ENCODE results near the gene BARX2. TPM values are rescaled to one million over a fixed set of nuclear protein-coding genes. Genes with fewer than 3 reads are reported as not detected.
A peak's percentile ranks its signal among the peaks of the same experiment; 100 is the strongest.

Gene BARX2
- total RNA-seq, 8 experiments from 2014 or later, result 0.09 to 0.71 (median 0.40) TPM; not detected in 2

GRCh38 chr11:129359748-129360147 is 15.9 kb upstream of the BARX2 start:
- no peak for ATAC-seq (replicated peaks in 6 of 8)
- in situ Hi-C loops (cut with MboI; ENCODE audit: low pct_unique_long_range_greater_than_20kb in 2 of 9, low sequenced_read_pairs in 9 of 9, unreplicated experiment in 9 of 9), result loop anchor here in 7 of 9 experiments (10.0 to 25.0 kb wide), 3 partner anchors 378 to 395 kb away; no protein-coding TSS in a partner anchor
- no peak overlapping the region for H3K4me3 ChIP-seq
- H3K27ac ChIP-seq, result no peak overlapping the region
- no peaks in the 10 kb centered on the region for H3K4me1 ChIP-seq (replicated peaks in 1 of 2)
- WGBS, 10 experiments, result 0 to 78% (median 35%) methylated on average over 1 to 2 of the region's 2 CpGs

- Histone ChIP-seq H3K4me3 (no peak overlapping the region), H3K27ac (no peak overlapping the region), H3K4me1 (replicated peaks in 1 of 2) (no peaks in the 10 kb centered on the region)
- in situ Hi-C loops (cut with MboI; ENCODE audit: low pct_unique_long_range_greater_than_20kb in 2 of 9, low sequenced_read_pairs in 9 of 9, unreplicated experiment in 9 of 9), result loop anchor here in 7 of 9 experiments (10.0 to 25.0 kb wide), 3 partner anchors 373 to 391 kb away; no protein-coding TSS in a partner anchor
- ATAC-seq (replicated peaks in 6 of 8), result peak; percentile 99 to 100 (median 100)
- 0 to 19% (median 5%) methylated on average over 1 to 10 of the region's 19 CpGs; no CpG with 5 or more reads in 2 of the 10 experiments for WGBS, 10 experiments
These were observed 11.4 kb upstream of the BARX2 start for GRCh38 chr11:129364143-129364654.

GRCh38 chr11:129365816-129366215 is 9.8 kb upstream of the BARX2 start:
- H3K4me3 ChIP-seq, result no peak overlapping the region
- in situ Hi-C loops (cut with MboI; ENCODE audit: low pct_unique_long_range_greater_than_20kb in 2 of 9, low sequenced_read_pairs in 9 of 9, unreplicated experiment in 9 of 9), result loop anchor here in 7 of 9 experiments (10.0 to 25.0 kb wide), 3 partner anchors 371 to 389 kb away; no protein-coding TSS in a partner anchor
- WGBS, 10 experiments, result 0 to 83% (median 0%) methylated on average over 1 of the region's 1 CpG; no CpG with 5 or more reads in 3 of the 10 experiments
- H3K27ac ChIP-seq, result no peak overlapping the region
- H3K4me1 ChIP-seq (replicated peaks in 1 of 2), result no peaks in the 10 kb centered on the region
- ATAC-seq (replicated peaks in 6 of 8), result no peak

- Histone ChIP-seq H3K4me1 (replicated peaks in 1 of 2) (no peaks in the 10 kb centered on the region), H3K27ac (no peak overlapping the region), H3K4me3 (no peak overlapping the region)
- 26 to 96% (median 72%) methylated on average over 1 to 13 of the region's 13 CpGs for WGBS, 10 experiments
- ATAC-seq (replicated peaks in 6 of 8), result no peak
- in situ Hi-C loops (cut with MboI; ENCODE audit: low pct_unique_long_range_greater_than_20kb in 2 of 9, low sequenced_read_pairs in 9 of 9, unreplicated experiment in 9 of 9), result loop anchor here in 7 of 9 experiments (10.0 to 25.0 kb wide), 3 partner anchors 370 to 388 kb away; no protein-coding TSS in a partner anchor
These were observed 8.7 kb upstream of the BARX2 start for GRCh38 chr11:129366737-129367597.

GRCh38 chr11:129368889-129369672 is 6.6 kb upstream of the BARX2 start:
- Histone ChIP-seq H3K27ac (no peak overlapping the region), H3K4me3 (no peak overlapping the region), H3K4me1 (replicated peaks in 1 of 2) (peaks cover 0 to 10% of the 10 kb centered on the region in 2 donors)
- WGBS, 10 experiments, result 14 to 63% (median 30%) methylated on average over 1 to 4 of the region's 4 CpGs; no CpG with 5 or more reads in 1 of the 10 experiments
- in situ Hi-C loops (cut with MboI; ENCODE audit: low pct_unique_long_range_greater_than_20kb in 2 of 9, low sequenced_read_pairs in 9 of 9, unreplicated experiment in 9 of 9), result loop anchor here in 7 of 9 experiments (10.0 to 25.0 kb wide), 3 partner anchors 368 to 386 kb away; no protein-coding TSS in a partner anchor
- no peak for ATAC-seq (replicated peaks in 6 of 8)

GRCh38 chr11:129370715-129371114 is 4.9 kb upstream of the BARX2 start:
- no peak for ATAC-seq (replicated peaks in 6 of 8)
- in situ Hi-C loops (cut with MboI; ENCODE audit: low pct_unique_long_range_greater_than_20kb in 2 of 9, low sequenced_read_pairs in 9 of 9, unreplicated experiment in 9 of 9), result loop anchor here in 6 of 9 experiments (10.0 to 25.0 kb wide), 2 partner anchors 367 to 374 kb away; no protein-coding TSS in a partner anchor
- H3K4me3 ChIP-seq, result no peak overlapping the region
- 39 to 95% (median 67%) methylated on average over 1 to 3 of the region's 3 CpGs; no CpG with 5 or more reads in 1 of the 10 experiments for WGBS, 10 experiments
- H3K27ac ChIP-seq, result no peak overlapping the region
- H3K4me1 ChIP-seq (replicated peaks in 1 of 2), result peaks cover 3 to 10% of the 10 kb centered on the region in 2 donors

- WGBS, 10 experiments, result 2 to 17% (median 3%) methylated on average over 10 to 30 of the region's 77 CpGs; no CpG with 5 or more reads in 2 of the 10 experiments
- Histone ChIP-seq H3K4me1 (replicated peaks in 1 of 2) (peaks cover 3 to 12% of the 10 kb centered on the region in 2 donors), H3K4me3 (peak overlapping the region in 2 of 5 donors; percentile 6 to 15), H3K27ac (no peak overlapping the region)
- in situ Hi-C loops (cut with MboI; ENCODE audit: low pct_unique_long_range_greater_than_20kb in 2 of 9, low sequenced_read_pairs in 9 of 9, unreplicated experiment in 9 of 9), result loop anchor here in 6 of 9 experiments (10.0 to 25.0 kb wide), 2 partner anchors 364 to 372 kb away; no protein-coding TSS in a partner anchor
- peak in 1 of 8 experiments; percentile 6 for ATAC-seq (replicated peaks in 6 of 8)
These were observed 2.8 kb upstream of the BARX2 start for GRCh38 chr11:129372609-129373488.

GRCh38 chr11:129373489-129373953 is 2.1 kb upstream of the BARX2 start:
- in situ Hi-C loops (cut with MboI; ENCODE audit: low pct_unique_long_range_greater_than_20kb in 2 of 9, low sequenced_read_pairs in 9 of 9, unreplicated experiment in 9 of 9), result loop anchor here in 6 of 9 experiments (10.0 to 25.0 kb wide), 2 partner anchors 364 to 371 kb away; no protein-coding TSS in a partner anchor
- WGBS, 10 experiments, result 0 to 3% (median 2%) methylated on average over 1 to 10 of the region's 24 CpGs; no CpG with 5 or more reads in 5 of the 10 experiments
- Histone ChIP-seq H3K4me1 (replicated peaks in 1 of 2) (peaks cover 3 to 12% of the 10 kb centered on the region in 2 donors), H3K27ac (no peak overlapping the region), H3K4me3 (peak overlapping the region in 2 of 5 donors; percentile 6 to 15)
- no peak for ATAC-seq (replicated peaks in 6 of 8)

- H3K4me1 ChIP-seq (replicated peaks in 1 of 2), result peaks cover 3 to 12% of the 10 kb centered on the region in 2 donors
- H3K4me3 ChIP-seq, result peak overlapping the region in 3 of 5 donors; percentile 14 to 24 (median 19)
- peak in 5 of 8 experiments; percentile 3 to 32 (median 29) for ATAC-seq (replicated peaks in 6 of 8)
- 0 to 21% (median 3%) methylated on average over 2 to 25 of the region's 57 CpGs; no CpG with 5 or more reads in 1 of the 10 experiments for WGBS, 10 experiments
- in situ Hi-C loops (cut with MboI; ENCODE audit: low pct_unique_long_range_greater_than_20kb in 2 of 9, low sequenced_read_pairs in 9 of 9, unreplicated experiment in 9 of 9), result loop anchor here in 6 of 9 experiments (10.0 to 25.0 kb wide), 2 partner anchors 363 to 370 kb away; no protein-coding TSS in a partner anchor
- H3K27ac ChIP-seq, result no peak overlapping the region
These were observed 1.3 kb upstream of the BARX2 start for GRCh38 chr11:129374081-129374992.

GRCh38 chr11:129374993-129375750 is 476 bp upstream of the BARX2 start:
- ATAC-seq (replicated peaks in 6 of 8), result peak in 7 of 8 experiments; percentile 17 to 57 (median 35)
- in situ Hi-C loops (cut with MboI; ENCODE audit: low pct_unique_long_range_greater_than_20kb in 2 of 9, low sequenced_read_pairs in 9 of 9, unreplicated experiment in 9 of 9), result loop anchor here in 6 of 9 experiments (10.0 to 25.0 kb wide), 3 partner anchors 312 to 370 kb away; no protein-coding TSS in a partner anchor
- 3 to 10% (median 6%) methylated on average over 2 to 26 of the region's 66 CpGs; no CpG with 5 or more reads in 2 of the 10 experiments for WGBS, 10 experiments
- peak overlapping the region; percentile 20 to 38 (median 34) for H3K4me3 ChIP-seq
- H3K4me1 ChIP-seq (replicated peaks in 1 of 2), result peaks cover 3 to 12% of the 10 kb centered on the region in 2 donors
- H3K27ac ChIP-seq, result no peak overlapping the region

Data from motor neuron (in vitro differentiated cells).